GM13977 (cell line): ENCODE measurements around the gene FDXR.

Source experiments
- DNase-seq: peaks from one replicate; pipeline ENCODE4 v3.0.0; 2012; ENCODE audit warnings: low spot score
- in situ Hi-C: fragments of 300-500 bp; cut with MboI; formaldehyde crosslinking; loops from one replicate; pipeline ENCODE4 v1.12.0; 2022; ENCODE audit warnings: low sequenced_read_pairs, low pct_unique_long_range_greater_than_20kb, mixed read lengths, inconsistent platforms; ENCODE audit not compliant: unreplicated experiment
- TF ChIP-seq, protein P1 (sequence below): IDR thresholded peaks from 2 replicates; pipeline ENCODE4 v1.5.1; 2012; ENCODE audit warnings: mild to moderate bottlenecking, control low read depth; ENCODE audit not compliant: insufficient read depth; ENCODE audit errors: extremely low read depth, missing control alignments

The FDXR gene

DNA sequence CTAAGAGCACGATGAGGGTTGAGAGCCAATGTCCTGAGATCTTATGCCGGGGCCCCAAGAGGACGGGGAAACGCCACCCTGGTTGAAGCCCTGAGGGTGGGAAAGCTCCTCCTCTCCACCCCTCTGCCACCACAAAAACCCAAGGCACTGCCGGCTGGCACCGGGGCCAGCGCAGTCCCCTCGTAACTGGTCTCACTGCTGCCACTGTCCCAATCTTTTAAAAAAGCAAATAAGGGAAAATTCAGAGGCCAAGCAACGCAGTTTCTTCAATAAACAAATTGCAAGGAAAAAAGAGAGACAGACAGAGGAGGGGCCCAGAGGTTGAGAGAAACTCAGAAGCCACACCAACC is 19.8 kb downstream of the FDXR start:
- TF ChIP-seq, protein P1, sequence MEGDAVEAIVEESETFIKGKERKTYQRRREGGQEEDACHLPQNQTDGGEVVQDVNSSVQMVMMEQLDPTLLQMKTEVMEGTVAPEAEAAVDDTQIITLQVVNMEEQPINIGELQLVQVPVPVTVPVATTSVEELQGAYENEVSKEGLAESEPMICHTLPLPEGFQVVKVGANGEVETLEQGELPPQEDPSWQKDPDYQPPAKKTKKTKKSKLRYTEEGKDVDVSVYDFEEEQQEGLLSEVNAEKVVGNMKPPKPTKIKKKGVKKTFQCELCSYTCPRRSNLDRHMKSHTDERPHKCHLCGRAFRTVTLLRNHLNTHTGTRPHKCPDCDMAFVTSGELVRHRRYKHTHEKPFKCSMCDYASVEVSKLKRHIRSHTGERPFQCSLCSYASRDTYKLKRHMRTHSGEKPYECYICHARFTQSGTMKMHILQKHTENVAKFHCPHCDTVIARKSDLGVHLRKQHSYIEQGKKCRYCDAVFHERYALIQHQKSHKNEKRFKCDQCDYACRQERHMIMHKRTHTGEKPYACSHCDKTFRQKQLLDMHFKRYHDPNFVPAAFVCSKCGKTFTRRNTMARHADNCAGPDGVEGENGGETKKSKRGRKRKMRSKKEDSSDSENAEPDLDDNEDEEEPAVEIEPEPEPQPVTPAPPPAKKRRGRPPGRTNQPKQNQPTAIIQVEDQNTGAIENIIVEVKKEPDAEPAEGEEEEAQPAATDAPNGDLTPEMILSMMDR, result no peak
- in situ Hi-C loops, result no loop called here
- no peak for DNase-seq

DNA sequence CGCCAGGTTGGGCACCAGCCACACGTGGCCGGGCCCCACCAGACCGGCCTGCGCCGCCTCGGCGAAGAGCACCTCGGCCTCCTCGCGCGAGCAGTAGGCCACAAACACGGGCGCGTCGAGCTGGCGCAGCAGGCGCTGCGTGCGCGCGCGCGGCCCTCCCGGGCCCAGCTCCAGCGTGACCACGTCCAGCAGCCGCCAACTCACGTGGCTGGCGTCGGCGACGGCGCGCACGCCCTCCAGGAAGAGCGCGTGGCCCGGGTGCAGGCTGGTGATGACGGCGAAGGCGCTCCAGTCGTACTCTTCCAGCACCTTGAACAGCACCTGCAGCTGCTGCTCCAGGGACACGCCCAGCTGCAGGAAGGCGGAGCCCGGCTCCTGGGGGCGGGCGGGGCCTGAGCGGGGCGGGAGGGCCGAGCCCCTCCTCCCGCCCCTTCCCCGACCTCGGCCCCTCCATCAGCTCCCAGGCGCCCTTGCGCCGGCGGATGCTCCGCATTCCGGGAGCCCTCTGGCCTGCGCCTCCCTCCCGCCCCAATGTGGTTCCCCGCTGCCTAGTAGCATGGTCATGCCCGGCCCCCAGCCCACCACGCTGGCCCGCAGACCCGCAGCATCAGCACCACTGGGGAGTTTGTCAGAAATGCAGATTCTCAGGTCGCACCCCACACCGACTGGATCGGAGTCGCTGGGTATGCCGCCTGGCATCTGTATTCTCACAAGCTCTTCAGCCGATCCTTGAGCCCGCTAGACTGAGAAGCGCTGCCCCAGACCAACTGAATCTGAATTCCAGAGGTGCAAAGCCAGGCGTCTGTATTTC is 20.4 kb downstream of the FDXR start:
- in situ Hi-C loops, result no loop called here
- DNase-seq, result peak; percentile 91

DNA sequence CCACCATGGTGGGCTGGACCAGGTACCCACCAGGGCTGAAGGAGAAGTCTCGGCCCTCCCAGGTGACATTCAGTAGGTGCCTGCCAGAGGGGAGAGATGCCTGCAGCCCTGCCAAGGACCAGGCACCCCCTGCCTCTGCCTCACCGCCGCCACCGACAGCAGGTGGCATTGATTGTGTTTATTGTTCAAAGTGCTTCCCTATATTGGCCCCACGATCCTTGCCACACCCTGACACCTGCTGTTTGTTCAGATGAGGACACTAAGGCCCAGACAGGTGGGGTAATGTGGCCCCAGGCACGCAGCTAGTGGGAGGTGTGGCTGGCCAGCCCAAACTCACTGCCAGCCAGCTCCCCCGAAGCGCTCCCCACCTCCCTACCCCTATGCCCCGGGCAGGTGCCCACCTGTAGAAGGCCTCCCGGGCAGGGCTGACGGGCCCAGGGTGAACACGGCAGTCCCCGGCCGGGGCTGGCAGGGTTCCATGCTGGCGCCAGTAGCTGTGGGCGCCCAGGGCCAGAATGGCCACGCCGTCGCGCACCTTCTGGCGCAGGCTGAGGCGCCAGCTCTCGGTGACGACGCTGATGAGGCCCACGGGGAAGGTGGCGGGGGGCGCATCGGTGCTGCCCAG is 21.1 kb downstream of the FDXR start:
- in situ Hi-C loops, result no loop called here
- TF ChIP-seq, protein P1, result no peak
- no peak for DNase-seq

More for the DNA sequence above, 20.4 kb downstream of the FDXR start:
- TF ChIP-seq, protein P1, result no peak

DNA sequence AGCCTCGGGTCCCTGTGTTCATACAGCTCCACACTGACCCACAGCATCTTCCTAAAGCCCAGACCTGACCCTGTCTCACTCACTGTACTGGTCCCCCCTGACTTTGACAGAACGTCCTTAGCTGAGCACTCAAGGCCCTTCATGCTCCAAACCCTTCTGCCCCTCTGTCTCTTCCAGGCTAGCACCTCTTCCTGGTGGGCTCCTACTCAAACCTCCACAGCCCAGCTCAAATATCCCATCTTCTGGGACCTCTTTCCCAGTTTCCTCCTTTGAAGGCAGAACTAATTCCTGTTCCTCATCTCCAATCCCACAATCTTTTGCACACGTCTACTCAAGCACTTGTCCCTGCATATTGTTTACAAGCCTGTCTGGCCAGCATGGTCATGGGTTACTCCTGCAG is 21.9 kb downstream of the FDXR start:
- in situ Hi-C loops, result no loop called here
- DNase-seq, result no peak
- TF ChIP-seq, protein P1, result no peak

DNA sequence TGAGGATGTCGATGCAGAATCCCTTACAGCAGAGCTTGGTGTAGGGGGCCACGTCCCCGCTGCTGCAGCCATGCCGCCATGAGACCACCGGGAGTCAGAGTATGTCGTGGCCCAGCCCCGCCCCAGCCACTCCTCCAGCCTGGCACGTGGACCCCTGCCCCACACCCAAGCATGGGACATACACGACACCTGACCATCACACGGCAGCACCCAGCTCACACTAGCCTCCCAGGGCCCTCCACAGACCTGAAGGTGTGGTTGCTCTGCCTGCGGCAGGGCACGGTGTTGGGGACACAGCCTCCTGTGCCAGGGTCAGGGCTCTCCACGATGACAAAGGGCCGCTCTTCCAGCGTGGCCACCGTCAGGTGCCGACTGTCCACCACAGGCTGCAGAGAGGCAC is 22.5 kb downstream of the FDXR start:
- in situ Hi-C loops, result no loop called here
- DNase-seq, result no peak
- TF ChIP-seq, protein P1, result no peak

DNA sequence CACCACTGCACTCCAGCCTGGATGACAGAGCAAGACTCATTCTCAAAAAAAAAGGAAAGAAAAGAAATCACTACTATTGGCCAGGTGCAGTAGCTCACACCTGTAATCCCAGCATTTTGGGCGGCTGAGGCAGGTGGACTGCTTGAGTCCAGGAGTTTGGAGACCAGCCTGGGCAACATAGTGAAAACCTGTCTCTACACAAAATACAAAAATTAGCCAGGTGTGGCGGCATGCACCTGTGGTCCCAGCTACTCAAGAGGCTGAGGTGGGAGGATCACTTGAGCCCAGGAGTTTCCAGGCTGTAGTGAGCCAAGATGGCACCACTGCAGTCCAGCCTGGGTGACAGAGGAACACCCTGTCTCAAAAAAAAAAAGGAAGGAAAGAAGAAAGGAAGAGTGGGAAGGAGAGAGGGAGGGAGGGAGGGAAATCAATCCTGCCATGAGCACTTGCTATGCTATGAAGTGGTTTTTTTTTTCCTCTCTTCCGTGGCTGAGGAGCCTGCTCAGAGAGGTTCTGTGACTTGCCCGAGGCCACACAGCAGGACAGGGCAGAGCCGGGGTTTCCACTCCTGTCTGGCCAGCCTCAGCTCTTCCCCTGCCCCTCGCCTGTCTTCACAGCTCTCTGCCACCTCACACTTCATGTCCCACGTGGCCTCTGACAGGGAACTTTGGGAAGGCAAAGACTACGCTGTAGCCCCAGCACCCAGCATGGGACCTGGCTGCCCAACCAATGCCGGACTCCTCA is 24.0 kb downstream of the FDXR start:
- TF ChIP-seq, protein P1, result no peak
- no peak for DNase-seq
- in situ Hi-C loops, result no loop called here
